ENCODE measurements around the gene TBL1X.
"Not testable (repeated sequence)": the region's sequence is repeated elsewhere in the genome, so short reads cannot be mapped to it uniquely, and the experiment has no call there.

TBL1X gene

DNA sequence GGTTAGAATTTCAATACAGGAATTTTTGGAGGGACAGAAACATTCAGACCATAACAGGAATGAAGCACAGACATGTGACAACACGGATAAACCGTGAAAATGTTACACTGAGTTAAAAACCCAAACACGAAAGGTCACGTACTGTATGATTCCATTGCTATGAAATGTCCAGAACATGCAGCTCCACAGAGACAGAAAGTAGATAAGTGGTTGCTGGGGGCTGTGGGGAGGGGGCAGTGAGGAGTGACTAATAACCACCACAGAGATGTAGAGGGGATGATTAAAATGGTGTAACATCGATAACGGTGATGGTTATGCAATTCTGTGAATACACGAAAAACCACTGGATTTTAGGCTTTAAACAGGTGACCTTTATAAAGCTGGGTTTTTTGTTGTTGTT is 292.5 kb downstream of the TBL1X start:
- Histone ChIP-seq H3K27me3 (ENCODE audit: control insufficient read depth in 1 of 2, insufficient read depth in 2 of 2, low read length in 2 of 2) (no peaks in the 10 kb centered on the region), H3K4me3 (ENCODE audit: low read depth in 1 of 2, low read length in 2 of 2) (no peak overlapping the region), H3K9me3 (ENCODE audit: control insufficient read depth in 1 of 2, low read length in 2 of 2) (no peaks in the 10 kb centered on the region), H3K36me3 (ENCODE audit: control insufficient read depth in 1 of 2, insufficient read depth in 2 of 2, low read length in 2 of 2) (no peaks in the 10 kb centered on the region), H3K27ac (ENCODE audit: low read depth, low read length) (no peak overlapping the region), H3K4me1 (ENCODE audit: control insufficient read depth in 1 of 2, insufficient read depth in 2 of 2, low read length in 2 of 2) (no peaks in the 10 kb centered on the region), H3K9ac (ENCODE audit: low read depth in 1 of 2, low read length in 2 of 2) (no peak overlapping the region)

DNA sequence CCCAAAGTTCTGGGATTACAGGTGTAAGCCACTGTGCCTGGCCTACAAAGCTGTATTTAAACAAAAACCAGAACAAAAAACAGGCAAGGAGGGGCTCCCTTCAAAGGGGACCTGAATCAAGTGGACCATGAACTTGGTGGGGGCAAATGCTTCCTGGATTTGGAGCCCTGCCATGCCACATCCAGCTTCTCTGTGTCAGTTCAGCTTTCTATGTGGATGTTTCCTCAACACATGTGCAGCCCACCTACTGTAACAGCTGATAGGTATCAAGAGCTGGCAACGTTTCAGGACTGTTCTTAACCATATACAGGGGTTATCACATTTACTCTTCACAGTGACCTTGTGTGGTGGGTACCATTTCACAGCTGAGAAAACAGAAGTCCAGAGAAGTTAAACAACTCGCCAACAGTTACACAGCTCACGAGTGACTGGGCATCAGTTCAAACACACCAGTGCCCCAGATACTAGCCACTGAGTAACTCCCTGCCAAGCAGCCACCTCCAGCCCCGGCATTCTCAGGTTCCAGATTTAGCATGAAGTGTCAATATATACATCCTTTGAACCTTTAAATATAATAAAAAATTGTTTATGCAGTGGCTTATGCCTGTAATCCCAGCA is 293.3 kb downstream of the TBL1X start:
- Histone ChIP-seq H3K27ac (ENCODE audit: low read depth, low read length) (no peak overlapping the region), H3K9me3 (ENCODE audit: control insufficient read depth in 1 of 2, low read length in 2 of 2) (no peaks in the 10 kb centered on the region), H3K4me1 (ENCODE audit: control insufficient read depth in 1 of 2, insufficient read depth in 2 of 2, low read length in 2 of 2) (no peaks in the 10 kb centered on the region), H3K9ac (ENCODE audit: low read depth in 1 of 2, low read length in 2 of 2) (no peak overlapping the region), H3K4me3 (ENCODE audit: low read depth in 1 of 2, low read length in 2 of 2) (no peak overlapping the region), H3K36me3 (ENCODE audit: control insufficient read depth in 1 of 2, insufficient read depth in 2 of 2, low read length in 2 of 2) (no peaks in the 10 kb centered on the region), H3K27me3 (ENCODE audit: control insufficient read depth in 1 of 2, insufficient read depth in 2 of 2, low read length in 2 of 2) (no peaks in the 10 kb centered on the region)

DNA sequence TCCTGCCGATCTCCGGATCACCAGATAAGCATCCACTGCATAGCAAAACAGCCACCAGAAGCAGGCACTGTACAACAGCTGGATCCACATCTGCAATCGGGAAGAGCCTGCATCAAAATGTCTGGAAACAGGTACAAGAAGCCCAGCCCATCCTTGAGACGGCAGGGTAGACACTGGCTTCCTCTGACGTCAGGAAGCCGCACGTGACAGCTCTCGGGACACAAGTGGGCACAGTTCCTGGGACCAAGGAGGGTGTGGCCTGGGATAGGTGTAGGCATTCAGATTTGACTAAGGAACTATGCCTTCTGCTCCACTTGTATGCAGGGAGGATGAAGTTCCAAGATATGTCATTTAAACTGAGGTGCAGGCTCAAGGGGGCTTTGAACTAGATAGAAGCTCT is 294.5 kb downstream of the TBL1X start:
- no peak overlapping the region for H3K4me3 ChIP-seq (ENCODE audit: low read depth in 1 of 2, low read length in 2 of 2)
- no peaks in the 10 kb centered on the region for H3K27me3 ChIP-seq (ENCODE audit: control insufficient read depth in 1 of 2, insufficient read depth in 2 of 2, low read length in 2 of 2)
- no peaks in the 10 kb centered on the region for H3K4me1 ChIP-seq (ENCODE audit: control insufficient read depth in 1 of 2, insufficient read depth in 2 of 2, low read length in 2 of 2)
- no peak overlapping the region for H3K27ac ChIP-seq (ENCODE audit: low read depth, low read length)
- H3K9ac ChIP-seq (ENCODE audit: low read depth in 1 of 2, low read length in 2 of 2) = no peak overlapping the region
- H3K9me3 ChIP-seq (ENCODE audit: control insufficient read depth in 1 of 2, low read length in 2 of 2) = no peaks in the 10 kb centered on the region
- H3K36me3 ChIP-seq (ENCODE audit: control insufficient read depth in 1 of 2, insufficient read depth in 2 of 2, low read length in 2 of 2) = no peaks in the 10 kb centered on the region

DNA sequence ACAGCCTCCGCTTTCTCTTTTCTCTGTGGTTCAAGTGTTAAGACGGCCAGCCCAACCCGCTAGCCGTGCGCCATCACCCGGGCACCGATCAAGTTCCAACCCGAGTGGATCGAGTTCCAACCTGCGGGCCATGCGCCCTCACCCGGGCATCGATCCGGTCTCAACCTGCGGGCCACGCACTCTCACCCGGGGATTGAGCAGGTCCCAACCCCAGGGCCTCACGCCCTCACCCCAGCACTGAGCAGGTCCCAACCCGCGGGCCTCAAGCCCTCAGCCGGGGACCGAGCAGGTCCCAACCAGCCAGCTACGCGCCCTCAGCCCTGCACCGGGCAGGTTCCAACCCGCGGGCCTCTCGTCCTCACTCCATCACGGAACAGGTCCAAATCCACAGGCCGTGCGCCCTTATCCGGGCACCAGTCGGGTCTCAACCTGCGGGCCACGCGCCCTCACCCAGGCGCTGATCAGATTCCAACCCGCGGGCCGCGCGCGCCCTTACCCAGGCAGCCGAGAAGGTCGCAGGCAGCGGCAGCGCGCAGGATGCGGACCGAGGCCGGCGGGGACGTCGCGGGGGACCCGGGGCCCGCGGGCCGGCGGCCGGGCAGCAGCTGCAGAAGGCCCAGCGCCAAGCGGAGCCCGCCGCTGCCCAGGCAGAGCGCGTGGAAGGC is 300.3 kb downstream of the TBL1X start:
- no peaks in the 10 kb centered on the region for H3K27me3 ChIP-seq (ENCODE audit: control insufficient read depth in 1 of 2, insufficient read depth in 2 of 2, low read length in 2 of 2)
- no peaks in the 10 kb centered on the region for H3K9me3 ChIP-seq (ENCODE audit: control insufficient read depth in 1 of 2, low read length in 2 of 2)
- no peaks in the 10 kb centered on the region for H3K4me1 ChIP-seq (ENCODE audit: control insufficient read depth in 1 of 2, insufficient read depth in 2 of 2, low read length in 2 of 2)
- no peak overlapping the region for H3K27ac ChIP-seq (ENCODE audit: low read depth, low read length)
- H3K9ac ChIP-seq (ENCODE audit: low read depth in 1 of 2, low read length in 2 of 2) = no peak overlapping the region
- H3K36me3 ChIP-seq (ENCODE audit: control insufficient read depth in 1 of 2, insufficient read depth in 2 of 2, low read length in 2 of 2) = no peaks in the 10 kb centered on the region
- no peak overlapping the region for H3K4me3 ChIP-seq (ENCODE audit: low read depth in 1 of 2, low read length in 2 of 2)

DNA sequence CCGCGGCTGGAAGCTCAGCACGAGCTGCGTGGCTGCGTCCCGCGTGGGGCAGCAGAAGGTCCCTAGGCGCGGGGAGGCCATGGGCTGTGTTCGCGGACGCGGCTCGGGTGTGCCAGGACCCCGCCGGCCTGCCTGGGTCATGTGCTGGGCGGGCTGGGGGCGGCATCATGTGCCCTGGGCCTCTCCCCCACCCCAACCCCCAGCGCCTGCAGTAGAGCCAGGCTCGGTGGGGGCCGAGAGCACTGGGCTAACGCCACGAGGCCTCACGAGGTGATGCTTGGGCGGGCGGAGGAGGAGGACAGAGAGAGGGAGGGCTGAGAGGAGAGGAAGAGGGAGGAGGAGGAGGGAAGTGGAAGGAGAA is 300.9 kb downstream of the TBL1X start, which contains the start of gene GPR143:
Gene GPR143 (minus strand): TSS at position 111 of the 361 bp plus-strand sequence. CDS start 30 bp downstream, at position 81.
- Histone ChIP-seq H3K27ac (ENCODE audit: low read depth, low read length) (no peak within 1 kb of the TSS), H3K4me3 (ENCODE audit: low read depth in 1 of 2, low read length in 2 of 2) (no peak within 1 kb of the TSS), H3K27me3 (ENCODE audit: control insufficient read depth in 1 of 2, insufficient read depth in 2 of 2, low read length in 2 of 2) (no peaks in the 10 kb centered on the region), H3K4me1 (ENCODE audit: control insufficient read depth in 1 of 2, insufficient read depth in 2 of 2, low read length in 2 of 2) (no peaks in the 10 kb centered on the region), H3K9ac (ENCODE audit: low read depth in 1 of 2, low read length in 2 of 2) (no peak within 1 kb of the TSS), H3K9me3 (ENCODE audit: control insufficient read depth in 1 of 2, low read length in 2 of 2) (no peaks in the 10 kb centered on the region), H3K36me3 (ENCODE audit: control insufficient read depth in 1 of 2, insufficient read depth in 2 of 2, low read length in 2 of 2) (no peaks in the 10 kb centered on the region)

DNA sequence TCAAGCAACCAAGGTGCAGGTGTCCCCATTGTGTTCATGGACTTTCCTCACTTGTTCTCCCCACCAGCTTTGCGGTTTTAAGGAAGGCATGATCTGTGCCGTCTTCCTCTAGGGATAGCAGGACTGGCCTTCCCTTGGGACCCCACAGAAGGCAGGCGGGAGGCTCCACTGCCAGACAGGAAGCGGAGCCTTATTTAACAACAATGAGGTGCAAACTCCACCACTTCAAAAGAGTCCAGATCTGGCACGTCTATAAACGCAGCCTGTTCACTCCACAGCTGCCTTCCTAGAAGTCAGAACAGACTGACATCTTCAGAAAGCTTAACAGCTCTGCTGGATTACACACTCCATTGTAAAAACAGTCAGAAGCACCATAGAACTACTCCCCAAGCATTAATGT is 302.5 kb downstream of the TBL1X start:
- H3K9ac ChIP-seq (ENCODE audit: low read depth in 1 of 2, low read length in 2 of 2) = no peak overlapping the region

DNA sequence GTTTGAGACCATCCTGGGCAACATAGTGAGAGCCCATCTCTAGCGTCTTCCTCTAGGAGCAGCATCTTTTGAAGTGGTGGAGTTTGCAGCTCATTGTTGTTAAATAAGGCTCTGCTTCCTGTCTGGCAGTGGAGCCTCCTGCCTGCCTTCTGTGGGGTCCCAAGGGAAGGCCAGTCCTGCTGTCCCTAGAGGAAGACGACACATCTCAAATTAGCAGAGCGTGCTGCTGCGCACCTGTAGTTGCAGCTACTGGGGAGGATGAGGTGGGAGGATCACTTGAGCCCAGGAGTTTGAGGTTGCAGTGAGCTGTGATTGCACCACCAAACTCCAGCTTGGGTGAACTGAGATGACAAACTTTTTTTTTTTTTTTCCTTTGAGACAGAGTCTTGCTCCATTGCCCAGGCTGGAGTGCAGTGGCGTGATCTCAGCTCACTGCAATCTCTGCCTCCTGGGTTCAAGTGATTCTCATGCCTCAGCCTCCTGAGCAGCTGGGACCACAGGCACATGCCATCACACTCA is 303.5 kb downstream of the TBL1X start:
- not testable (repeated sequence) for H3K4me1 ChIP-seq (ENCODE audit: control insufficient read depth in 1 of 2, insufficient read depth in 2 of 2, low read length in 2 of 2); H3K4me3 ChIP-seq (ENCODE audit: low read depth in 1 of 2, low read length in 2 of 2); H3K27me3 ChIP-seq (ENCODE audit: control insufficient read depth in 1 of 2, insufficient read depth in 2 of 2, low read length in 2 of 2); H3K9ac ChIP-seq (ENCODE audit: low read depth in 1 of 2, low read length in 2 of 2); H3K27ac ChIP-seq (ENCODE audit: low read depth, low read length); H3K36me3 ChIP-seq (ENCODE audit: control insufficient read depth in 1 of 2, insufficient read depth in 2 of 2, low read length in 2 of 2); H3K9me3 ChIP-seq (ENCODE audit: control insufficient read depth in 1 of 2, low read length in 2 of 2)

More for the DNA sequence above, 302.5 kb downstream of the TBL1X start:
- H3K36me3 ChIP-seq (ENCODE audit: control insufficient read depth in 1 of 2, insufficient read depth in 2 of 2, low read length in 2 of 2) = no peaks in the 10 kb centered on the region
- H3K9me3 ChIP-seq (ENCODE audit: control insufficient read depth in 1 of 2, low read length in 2 of 2) = no peaks in the 10 kb centered on the region
- H3K27me3 ChIP-seq (ENCODE audit: control insufficient read depth in 1 of 2, insufficient read depth in 2 of 2, low read length in 2 of 2) = no peaks in the 10 kb centered on the region
- no peak overlapping the region for H3K27ac ChIP-seq (ENCODE audit: low read depth, low read length)
- H3K4me1 ChIP-seq (ENCODE audit: control insufficient read depth in 1 of 2, insufficient read depth in 2 of 2, low read length in 2 of 2) = no peaks in the 10 kb centered on the region
- H3K4me3 ChIP-seq (ENCODE audit: low read depth in 1 of 2, low read length in 2 of 2) = no peak overlapping the region

DNA sequence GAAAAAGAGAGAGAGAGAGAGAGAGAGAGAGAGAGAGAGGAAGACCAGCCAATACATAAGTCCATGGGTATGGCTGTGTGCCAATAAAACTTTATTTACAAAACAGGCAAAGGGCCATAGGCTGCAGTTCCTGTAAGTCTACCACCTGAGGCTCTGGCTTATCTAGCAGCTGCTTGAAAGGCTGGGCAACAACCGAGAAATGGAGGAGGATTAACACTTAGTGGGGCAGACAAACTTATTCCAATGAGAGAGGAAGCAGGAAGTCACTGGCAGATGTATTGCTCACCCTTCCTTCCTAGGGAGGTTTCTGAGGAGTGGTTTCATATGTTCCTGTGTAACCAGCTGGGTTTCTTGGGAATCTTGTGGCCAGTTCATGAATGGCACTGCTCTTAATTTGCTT is 305.5 kb downstream of the TBL1X start:
- H3K9me3 ChIP-seq (ENCODE audit: control insufficient read depth in 1 of 2, low read length in 2 of 2) = no peaks in the 10 kb centered on the region
- no peak overlapping the region for H3K9ac ChIP-seq (ENCODE audit: low read depth in 1 of 2, low read length in 2 of 2)
- no peak overlapping the region for H3K27ac ChIP-seq (ENCODE audit: low read depth, low read length)
- no peak overlapping the region for H3K4me3 ChIP-seq (ENCODE audit: low read depth in 1 of 2, low read length in 2 of 2)
- H3K4me1 ChIP-seq (ENCODE audit: control insufficient read depth in 1 of 2, insufficient read depth in 2 of 2, low read length in 2 of 2) = no peaks in the 10 kb centered on the region
- H3K36me3 ChIP-seq (ENCODE audit: control insufficient read depth in 1 of 2, insufficient read depth in 2 of 2, low read length in 2 of 2) = no peaks in the 10 kb centered on the region
- no peaks in the 10 kb centered on the region for H3K27me3 ChIP-seq (ENCODE audit: control insufficient read depth in 1 of 2, insufficient read depth in 2 of 2, low read length in 2 of 2)

DNA sequence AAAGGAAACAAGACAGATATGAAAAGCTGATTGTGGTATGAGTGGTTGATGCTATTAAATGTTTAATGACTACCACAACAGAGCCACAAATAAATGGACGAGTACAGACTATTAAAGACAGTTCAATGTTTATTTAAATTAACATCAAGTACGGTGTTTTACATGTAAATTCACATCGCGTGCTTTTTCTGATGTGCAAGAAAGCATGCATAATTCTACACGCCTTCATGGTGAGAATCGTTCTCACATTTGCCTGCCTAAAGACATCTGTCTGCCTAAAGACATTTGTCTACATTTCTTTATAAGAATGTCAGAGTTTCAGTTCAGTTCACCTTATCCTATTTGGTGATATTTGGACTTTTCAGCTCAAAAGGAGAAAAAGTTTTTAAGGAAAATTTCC is 308.1 kb downstream of the TBL1X start:
- Histone ChIP-seq H3K36me3 (ENCODE audit: control insufficient read depth in 1 of 2, insufficient read depth in 2 of 2, low read length in 2 of 2) (no peaks in the 10 kb centered on the region), H3K9me3 (ENCODE audit: control insufficient read depth in 1 of 2, low read length in 2 of 2) (no peaks in the 10 kb centered on the region), H3K9ac (ENCODE audit: low read depth in 1 of 2, low read length in 2 of 2) (no peak overlapping the region), H3K27ac (ENCODE audit: low read depth, low read length) (no peak overlapping the region), H3K4me1 (ENCODE audit: control insufficient read depth in 1 of 2, insufficient read depth in 2 of 2, low read length in 2 of 2) (no peaks in the 10 kb centered on the region), H3K27me3 (ENCODE audit: control insufficient read depth in 1 of 2, insufficient read depth in 2 of 2, low read length in 2 of 2) (no peaks in the 10 kb centered on the region), H3K4me3 (ENCODE audit: low read depth in 1 of 2, low read length in 2 of 2) (no peak overlapping the region)

DNA sequence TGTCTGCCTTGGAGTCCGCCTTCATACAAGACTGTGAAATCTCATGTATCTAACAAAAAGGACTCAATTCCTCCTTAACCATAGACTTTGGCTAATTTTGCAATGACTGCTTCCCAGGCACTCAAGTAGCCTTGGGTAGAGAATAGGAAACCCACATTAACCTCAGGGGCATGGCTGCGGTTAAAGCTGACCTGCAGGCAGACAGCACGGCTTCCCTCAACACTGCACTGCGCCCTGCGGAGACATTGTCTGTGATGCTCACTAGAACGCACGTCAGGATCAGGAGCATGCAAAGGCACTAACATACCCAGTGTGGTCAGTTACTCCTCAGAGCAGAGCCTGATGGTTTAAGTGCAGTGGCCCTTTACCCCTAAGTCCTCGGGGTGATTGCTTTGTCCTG is 311.1 kb downstream of the TBL1X start:
- Histone ChIP-seq H3K9ac (ENCODE audit: low read depth in 1 of 2, low read length in 2 of 2) (no peak overlapping the region), H3K9me3 (ENCODE audit: control insufficient read depth in 1 of 2, low read length in 2 of 2) (no peaks in the 10 kb centered on the region), H3K4me1 (ENCODE audit: control insufficient read depth in 1 of 2, insufficient read depth in 2 of 2, low read length in 2 of 2) (no peaks in the 10 kb centered on the region), H3K27me3 (ENCODE audit: control insufficient read depth in 1 of 2, insufficient read depth in 2 of 2, low read length in 2 of 2) (no peaks in the 10 kb centered on the region), H3K27ac (ENCODE audit: low read depth, low read length) (no peak overlapping the region), H3K4me3 (ENCODE audit: low read depth in 1 of 2, low read length in 2 of 2) (no peak overlapping the region), H3K36me3 (ENCODE audit: control insufficient read depth in 1 of 2, insufficient read depth in 2 of 2, low read length in 2 of 2) (no peaks in the 10 kb centered on the region)

Data from duodenal mucosa (tissue), 2 donors.